ENCODE data around the gene PTPRD.

DNA sequence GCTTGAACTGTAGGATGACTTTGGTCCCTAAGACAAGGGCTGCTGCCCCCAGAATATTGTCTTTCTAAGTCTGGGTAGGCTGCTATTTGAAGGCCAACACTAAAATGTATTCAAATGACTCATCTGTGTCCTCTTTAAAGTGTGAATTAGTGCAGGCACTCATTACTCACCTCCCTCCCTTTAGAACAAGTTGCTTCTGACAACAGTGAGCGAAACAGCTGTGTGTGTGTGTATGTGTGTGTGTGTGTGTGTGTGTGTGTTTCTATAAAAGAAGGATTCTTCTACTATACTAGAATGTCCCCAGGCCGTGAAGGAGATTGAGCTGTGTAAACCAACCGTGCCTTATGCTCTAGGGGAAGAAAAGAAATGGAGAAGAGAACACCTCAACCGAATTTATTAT lies 1337.2 kb downstream of the PTPRD start:
- TF ChIP-seq CTCF (IDR thresholded peaks at IDR 0.05) (no peak), POLR2A (IDR thresholded peaks at IDR 0.05) (no peak)
